Neural progenitor cell (in vitro differentiated cells): ENCODE measurements around the gene GDI1. TPM values are rescaled to one million over a fixed set of nuclear protein-coding genes. Genes with fewer than 3 reads are reported as not detected.

Experiments used
- DNase-seq: peaks from one replicate; pipeline ENCODE4 v3.0.0-alpha.2; 2016; ENCODE audit warnings: low spot score
- H2AFZ ChIP-seq: fragments of 200-600 bp; sonication (generic); replicated peaks from 2 replicates; pipeline ENCODE4 v1.6.1; 2016; ENCODE audit warnings: antibody characterized with exemption
- H3F3A ChIP-seq: fragments of 200-600 bp; sonication (generic); 2 replicates; pipeline ENCODE4 v1.6.1; 2016; ENCODE audit warnings: antibody characterized with exemption, low read depth
- H3K27ac ChIP-seq: fragments of 200-600 bp; sonication (generic); 2 replicates; pipeline ENCODE4 v1.5.1; 2016; ENCODE audit warnings: mild to moderate bottlenecking
- H3K27me3 ChIP-seq: fragments of 200-600 bp; sonication (generic); 2 replicates; pipeline ENCODE4 v1.6.1; 2016; ENCODE audit warnings: mild to moderate bottlenecking, moderate library complexity
- H3K36me3 ChIP-seq: fragments of 200-600 bp; sonication (generic); 2 replicates; pipeline ENCODE4 v1.5.1; 2016
- H3K4me1 ChIP-seq: fragments of 200-600 bp; sonication (generic); 2 replicates; pipeline ENCODE4 v1.6.1; 2016; ENCODE audit warnings: mixed run types
- H3K4me2 ChIP-seq: fragments of 200-600 bp; sonication (generic); 2 replicates; pipeline ENCODE4 v1.6.1; 2016
- H3K4me3 ChIP-seq: fragments of 200-600 bp; sonication (generic); 2 replicates; pipeline ENCODE4 v1.5.1; 2016
- H3K79me2 ChIP-seq: fragments of 200-600 bp; sonication (generic); 2 replicates; pipeline ENCODE4 v1.6.1; 2016; ENCODE audit warnings: low read depth
- H3K9ac ChIP-seq: fragments of 200-600 bp; sonication (generic); 2 replicates; pipeline ENCODE4 v1.6.1; 2016
- H3K9me3 ChIP-seq: fragments of 200-600 bp; sonication (generic); 2 replicates; pipeline ENCODE4 v1.5.1; 2016; ENCODE audit warnings: low read depth
- H4K20me1 ChIP-seq: fragments of 200-600 bp; sonication (generic); 2 replicates; pipeline ENCODE4 v1.6.1; 2016; ENCODE audit warnings: low read depth
- H3K27ac Mint-ChIP-seq: 3 replicates; pipeline ENCODE4 v1.8.0; 2021; ENCODE audit warnings: mixed read lengths
- H3K27me3 Mint-ChIP-seq: 2 replicates; pipeline ENCODE4 v1.8.0; 2022; ENCODE audit warnings: low read depth, mild to moderate bottlenecking, inconsistent platforms, moderate library complexity, mixed read lengths; ENCODE audit not compliant: insufficient read depth
- H3K36me3 Mint-ChIP-seq: 3 replicates; pipeline ENCODE4 v1.8.0; 2021; ENCODE audit warnings: mixed read lengths
- H3K4me1 Mint-ChIP-seq: 3 replicates; pipeline ENCODE4 v1.8.0; 2021; ENCODE audit warnings: mixed read lengths
- H3K4me3 Mint-ChIP-seq: 3 replicates; pipeline ENCODE4 v1.8.0; 2021; ENCODE audit warnings: mild to moderate bottlenecking, moderate library complexity, mixed read lengths
- H3K9me3 Mint-ChIP-seq: 3 replicates; pipeline ENCODE4 v1.8.0; 2020; ENCODE audit warnings: mixed read lengths
- CTCF ChIP-seq: fragments of 200-600 bp; sonication (generic); IDR thresholded peaks from 2 replicates; pipeline ENCODE4 v1.5.1; 2017; ENCODE audit warnings: antibody characterized with exemption, mild to moderate bottlenecking
- EZH2 ChIP-seq: fragments of 200-600 bp; sonication (generic); IDR thresholded peaks from 2 replicates; pipeline ENCODE4 v1.6.1; 2017; ENCODE audit warnings: antibody characterized with exemption, mild to moderate bottlenecking, moderate library complexity
- EZH2phosphoT487 ChIP-seq: fragments of 200-600 bp; sonication (generic); IDR thresholded peaks from 2 replicates; pipeline ENCODE4 v1.6.1; 2017; ENCODE audit warnings: antibody characterized with exemption
- microRNA-seq: library from miRNA; unstranded; fragments of <30 nt; microRNA quantifications from one replicate; pipeline ENCODE4, GENCODE V29; 2016
- small RNA-seq: library from RNA; depleted of rRNA; stranded (forward); fragments of <200 nt; gene quantifications from one replicate; pipeline ENCODE3, GENCODE V24; 2015
- total RNA-seq: library from RNA; depleted of rRNA; stranded (reverse); fragments of >200 nt; gene quantifications from 2 replicates; pipeline ENCODE4 v1.2.3, GENCODE V29; 2015; ENCODE audit warnings: low replicate concordance

The GDI1 gene
- total RNA-seq, 1 donor from 2014 or later, result 119 TPM

GRCh38 chrX:154489182-154489581 is 52.2 kb downstream of the GDI1 start:
- Histone ChIP-seq H2AFZ (no peak overlapping the region), H3K79me2 (no peaks in the 10 kb centered on the region), H3F3A (peaks cover 9% of the 10 kb centered on the region), H3K4me2 (no peak overlapping the region), H3K27me3 (peaks cover 11% of the 10 kb centered on the region), H3K4me1 (no peaks in the 10 kb centered on the region), H3K9me3 (no peaks in the 10 kb centered on the region), H3K27ac (no peak overlapping the region), H3K4me3 (no peak overlapping the region), H3K9ac (no peak overlapping the region), H4K20me1 (no peaks in the 10 kb centered on the region), H3K36me3 (no peaks in the 10 kb centered on the region)
- Mint-ChIP-seq H3K9me3 (peaks cover 18% of the 10 kb centered on the region), H3K27ac (no peak overlapping the region), H3K4me3 (peak overlapping the region; percentile 87), H3K4me1 (peaks cover 3% of the 10 kb centered on the region), H3K36me3 (peaks cover 4% of the 10 kb centered on the region), H3K27me3 (peaks cover 9% of the 10 kb centered on the region)
- DNase-seq, result no peak
- no peak for TF ChIP-seq EZH2phosphoT487
- no peak for TF ChIP-seq EZH2
- TF ChIP-seq CTCF, result no peak

- H3K9me3 ChIP-seq, result no peaks in the 10 kb centered on the region
- no peak overlapping the region for H3K27ac ChIP-seq
- H4K20me1 ChIP-seq, result no peaks in the 10 kb centered on the region
- DNase-seq, result no peak
- H3K4me3 ChIP-seq, result peak overlapping the region; percentile 55
- Mint-ChIP-seq H3K27ac (no peak overlapping the region), H3K9me3 (peaks cover 18% of the 10 kb centered on the region), H3K36me3 (peaks cover 4% of the 10 kb centered on the region), H3K4me3 (peak overlapping the region; percentile 87), H3K27me3 (peaks cover 9% of the 10 kb centered on the region), H3K4me1 (peaks cover 3% of the 10 kb centered on the region)
- no peaks in the 10 kb centered on the region for H3K36me3 ChIP-seq
- no peaks in the 10 kb centered on the region for H3K79me2 ChIP-seq
- peak overlapping the region; percentile 62 for H3K4me2 ChIP-seq
- H3K27me3 ChIP-seq, result peaks cover 11% of the 10 kb centered on the region
- no peak for TF ChIP-seq EZH2
- no peak for TF ChIP-seq CTCF
- no peak for TF ChIP-seq EZH2phosphoT487
- H3F3A ChIP-seq, result peaks cover 9% of the 10 kb centered on the region
- no peaks in the 10 kb centered on the region for H3K4me1 ChIP-seq
- H3K9ac ChIP-seq, result no peak overlapping the region
- H2AFZ ChIP-seq, result no peak overlapping the region
Measured at GRCh38 chrX:154490021-154490413, 53.1 kb downstream of the GDI1 start.

GRCh38 chrX:154490414-154491083 is 53.6 kb downstream of the GDI1 start, which contains the start of gene SLC10A3:
Gene SLC10A3, minus strand, starts transcription at chrX:154490629. Its CDS starts 1,689 bp downstream, at chrX:154488940.
- Histone ChIP-seq H3F3A (peaks cover 9% of the 10 kb centered on the region), H3K79me2 (no peaks in the 10 kb centered on the region), H3K4me3 (peak within 1 kb of the TSS; percentile 55), H3K27me3 (peaks cover 11% of the 10 kb centered on the region), H3K4me2 (peak within 1 kb of the TSS; percentile 78), H3K27ac (peak within 1 kb of the TSS; percentile 83), H2AFZ (peak within 1 kb of the TSS; percentile 65), H3K36me3 (no peaks in the 10 kb centered on the region), H3K4me1 (no peaks in the 10 kb centered on the region), H4K20me1 (no peaks in the 10 kb centered on the region), H3K9me3 (no peaks in the 10 kb centered on the region), H3K9ac (peak within 1 kb of the TSS; percentile 52)
- H3K36me3 Mint-ChIP-seq, result peaks cover 4% of the 10 kb centered on the region
- H3K4me3 Mint-ChIP-seq, result peak within 1 kb of the TSS; percentile 88
- peak within 1 kb of the TSS; percentile 57 for H3K27ac Mint-ChIP-seq
- peaks cover 3% of the 10 kb centered on the region for H3K4me1 Mint-ChIP-seq
- DNase-seq, result peak; percentile 95
- H3K27me3 Mint-ChIP-seq, result peaks cover 9% of the 10 kb centered on the region
- H3K9me3 Mint-ChIP-seq, result peaks cover 18% of the 10 kb centered on the region
- TF ChIP-seq CTCF (peak; percentile 24), EZH2phosphoT487 (no peak), EZH2 (no peak)

Small RNAs within 50 kb of the gene (microRNA-seq; reads per million reads assigned to microRNA genes)
- gene MIR6858, result not detected

Small RNAs within 50 kb of the gene (small RNA-seq; reads per million reads assigned to genes)
- gene MIR6858, result not detected
- not detected for gene SNORA70

Other genes starting within 250 kb of the GDI1 start
- gene OPN1MW2, start 217.4 kb upstream of the GDI1 start, total RNA-seq, result not detected in 2 replicates
- not detected in 2 replicates for gene OPN1MW3, start 179.6 kb upstream of the GDI1 start, total RNA-seq
- gene TEX28, start 142.0 kb upstream of the GDI1 start, total RNA-seq, result not detected in 2 replicates
- gene TKTL1, start 141.4 kb upstream of the GDI1 start, total RNA-seq, result 0.22 TPM in 1 of 2 replicates, not detected in the other
- gene FLNA, start 62.5 kb upstream of the GDI1 start, total RNA-seq, result 189 and 559 TPM in 2 replicates
- gene EMD, start 57.9 kb upstream of the GDI1 start, total RNA-seq, result 18.3 and 62.0 TPM in 2 replicates
- gene RPL10, start 38.8 kb upstream of the GDI1 start, total RNA-seq, result 4,507 and 7,403 TPM in 2 replicates
- 14.2 and 27.2 TPM in 2 replicates for gene DNASE1L1, start 27.9 kb upstream of the GDI1 start, total RNA-seq
- gene TAFAZZIN, start 25.6 kb upstream of the GDI1 start, total RNA-seq, result 19.8 and 46.5 TPM in 2 replicates
- gene ATP6AP1, start 8.5 kb upstream of the GDI1 start, total RNA-seq, result 22.6 and 47.4 TPM in 2 replicates
- gene FAM50A, start 7.0 kb downstream of the GDI1 start, total RNA-seq, result 30.4 and 36.3 TPM in 2 replicates
- gene PLXNA3, start 21.1 kb downstream of the GDI1 start, total RNA-seq, result 4.3 and 9.6 TPM in 2 replicates
- gene LAGE3, start 42.1 kb downstream of the GDI1 start, total RNA-seq, result 7.6 and 33.3 TPM in 2 replicates
- 12.1 and 31.1 TPM in 2 replicates for gene UBL4A, start 49.5 kb downstream of the GDI1 start, total RNA-seq
- 3.5 and 5.7 TPM in 2 replicates for gene SLC10A3, start 53.5 kb downstream of the GDI1 start, total RNA-seq
- 4.5 and 16.8 TPM in 2 replicates for gene FAM3A, start 79.1 kb downstream of the GDI1 start, total RNA-seq
- gene G6PD, start 109.7 kb downstream of the GDI1 start, total RNA-seq, result 21.6 and 44.6 TPM in 2 replicates
- gene IKBKG, start 110.5 kb downstream of the GDI1 start, total RNA-seq, result 11.7 and 13.2 TPM in 2 replicates
- not detected in 2 replicates for gene CTAG1A, start 148.0 kb downstream of the GDI1 start, total RNA-seq
- not detected in 2 replicates for gene CTAG1B, start 182.1 kb downstream of the GDI1 start, total RNA-seq
- gene CTAG2, start 216.4 kb downstream of the GDI1 start, total RNA-seq, result not detected in 2 replicates